HG02870 (cell line): Measurements from ENCODE around the gene GALNT1.

ENCODE experiments used
- ATAC-seq: cut with Tn5 transposase; IDR thresholded peaks from one replicate; pipeline ENCODE4 v1.9.1; 2021; ENCODE audit warnings: mild to moderate bottlenecking, moderate library complexity; ENCODE audit not compliant: unreplicated experiment

Gene GALNT1

GRCh38 chr18:35711227-35711626 lies 129.7 kb downstream of the GALNT1 start:
- ATAC-seq = no peak

GRCh38 chr18:35713545-35713944 lies 132.0 kb downstream of the GALNT1 start:
- ATAC-seq = no peak

GRCh38 chr18:35714539-35714938 lies 133.0 kb downstream of the GALNT1 start:
- ATAC-seq = no peak

GRCh38 chr18:35715139-35715538 lies 133.6 kb downstream of the GALNT1 start:
- no peak for ATAC-seq

GRCh38 chr18:35716169-35716831 lies 134.8 kb downstream of the GALNT1 start:
- no peak for ATAC-seq

GRCh38 chr18:35717182-35717581 lies 135.6 kb downstream of the GALNT1 start:
- no peak for ATAC-seq

GRCh38 chr18:35721431-35722081 lies 140.0 kb downstream of the GALNT1 start:
- ATAC-seq = no peak

- no peak for ATAC-seq
These were observed 147.1 kb downstream of the GALNT1 start for GRCh38 chr18:35728676-35729075.

- ATAC-seq = no peak
These were observed 148.6 kb downstream of the GALNT1 start for GRCh38 chr18:35729991-35730668.

GRCh38 chr18:35730691-35731370 lies 149.3 kb downstream of the GALNT1 start:
- ATAC-seq = no peak

GRCh38 chr18:35731701-35732100 lies 150.2 kb downstream of the GALNT1 start:
- ATAC-seq = no peak

GRCh38 chr18:35732162-35732561 lies 150.6 kb downstream of the GALNT1 start:
- ATAC-seq = no peak

- no peak for ATAC-seq
These were observed 151.1 kb downstream of the GALNT1 start for GRCh38 chr18:35732636-35733035.

- ATAC-seq = no peak
These were observed 151.9 kb downstream of the GALNT1 start for GRCh38 chr18:35733408-35733807.

GRCh38 chr18:35736696-35737095 lies 155.2 kb downstream of the GALNT1 start:
- no peak for ATAC-seq

- no peak for ATAC-seq
These were observed 158.2 kb downstream of the GALNT1 start for GRCh38 chr18:35739778-35740177.

- ATAC-seq = no peak
These were observed 159.1 kb downstream of the GALNT1 start for GRCh38 chr18:35740656-35741055.

GRCh38 chr18:35743916-35744315 lies 162.4 kb downstream of the GALNT1 start:
- no peak for ATAC-seq

GRCh38 chr18:35745814-35746213 lies 164.3 kb downstream of the GALNT1 start:
- no peak for ATAC-seq

- ATAC-seq = no peak
These were observed 165.3 kb downstream of the GALNT1 start for GRCh38 chr18:35746826-35747339.

GRCh38 chr18:35747894-35748472 lies 166.4 kb downstream of the GALNT1 start:
- no peak for ATAC-seq
